H9 (cell line): Measurements from ENCODE around the gene MMS19. TPM values are rescaled to one million over a fixed set of nuclear protein-coding genes. Genes with fewer than 3 reads are reported as not detected.
"Not testable (repeated sequence)": the region's sequence is repeated elsewhere in the genome, so short reads cannot be mapped to it uniquely, and the experiment has no call there.

ENCODE experiments used
- DNase-seq: peaks from one replicate; pipeline ENCODE4 v3.0.0-alpha.2; 2017
- H2AFZ ChIP-seq: one replicate; pipeline ENCODE4 v1.6.1; 2013; ENCODE audit warnings: mild to moderate bottlenecking, low read length, control low read depth, moderate library complexity
- H2AK5ac ChIP-seq: 2 replicates; pipeline ENCODE4 v1.6.1; 2013; ENCODE audit warnings: low read length, control low read depth, mixed read lengths; ENCODE audit not compliant: insufficient read length
- H2BK120ac ChIP-seq: one replicate; pipeline ENCODE4 v1.6.1; 2013; ENCODE audit warnings: low read depth, mild to moderate bottlenecking, low read length, control low read depth, inconsistent platforms; ENCODE audit not compliant: poor library complexity, severe bottlenecking
- H2BK12ac ChIP-seq: 2 replicates; pipeline ENCODE4 v1.6.1; 2013; ENCODE audit warnings: low read length, control low read depth, mixed read lengths, low read depth; ENCODE audit not compliant: insufficient read length
- H2BK15ac ChIP-seq: 2 replicates; pipeline ENCODE4 v1.6.1; 2013; ENCODE audit warnings: low read depth, low read length, control low read depth
- H2BK20ac ChIP-seq: one replicate; pipeline ENCODE4 v1.6.1; 2013; ENCODE audit warnings: low read depth, mild to moderate bottlenecking, low read length, control low read depth, inconsistent platforms; ENCODE audit not compliant: poor library complexity, severe bottlenecking
- H2BK5ac ChIP-seq: 2 replicates; pipeline ENCODE4 v1.6.1; 2013; ENCODE audit warnings: low read length, control low read depth, mixed read lengths; ENCODE audit not compliant: insufficient read length
- H3K14ac ChIP-seq: 2 replicates; pipeline ENCODE4 v1.6.1; 2013; ENCODE audit warnings: low read length, control low read depth; ENCODE audit not compliant: insufficient read depth
- H3K18ac ChIP-seq: 2 replicates; pipeline ENCODE4 v1.6.1; 2013; ENCODE audit warnings: low read depth, mild to moderate bottlenecking, mixed read lengths, low read length, control low read depth; ENCODE audit not compliant: insufficient read length
- H3K23ac ChIP-seq: 2 replicates; pipeline ENCODE4 v1.6.1; 2013; ENCODE audit warnings: low read length, control low read depth, mixed read lengths, low read depth; ENCODE audit not compliant: insufficient read length
- H3K23me2 ChIP-seq: 2 replicates; pipeline ENCODE4 v1.6.1; 2013; ENCODE audit warnings: low read depth, mild to moderate bottlenecking, mixed read lengths, low read length, control low read depth; ENCODE audit not compliant: insufficient read length, poor library complexity, severe bottlenecking
- H3K27ac ChIP-seq: 2 replicates; pipeline ENCODE4 v1.5.1; 2013; ENCODE audit warnings: low read length, control low read depth, mixed read lengths, low read depth; ENCODE audit not compliant: insufficient read length
- H3K27me3 ChIP-seq: 2 replicates; pipeline ENCODE4 v1.6.1; 2013; ENCODE audit warnings: low read length, control low read depth, inconsistent platforms; ENCODE audit not compliant: insufficient read depth
- H3K4ac ChIP-seq: 2 replicates; pipeline ENCODE4 v1.6.1; 2013; ENCODE audit warnings: low read depth, mild to moderate bottlenecking, control low read depth, inconsistent platforms, low read length, moderate library complexity
- H3K4me1 ChIP-seq: 2 replicates; pipeline ENCODE4 v1.6.1; 2013; ENCODE audit warnings: low read length, control low read depth, inconsistent platforms; ENCODE audit not compliant: insufficient read depth
- H3K4me2 ChIP-seq: 2 replicates; pipeline ENCODE4 v1.6.1; 2013; ENCODE audit warnings: low read length, control low read depth, mixed read lengths; ENCODE audit not compliant: insufficient read length, insufficient read depth
- H3K56ac ChIP-seq: 2 replicates; pipeline ENCODE4 v1.6.1; 2013; ENCODE audit warnings: low read depth, mild to moderate bottlenecking, mixed read lengths, low read length, control low read depth; ENCODE audit not compliant: insufficient read length
- H3K79me1 ChIP-seq: 2 replicates; pipeline ENCODE4 v1.6.1; 2013; ENCODE audit warnings: low read depth, mild to moderate bottlenecking, moderate library complexity, low read length, control low read depth, inconsistent platforms; ENCODE audit not compliant: insufficient read depth, poor library complexity, severe bottlenecking
- H3K79me2 ChIP-seq: 2 replicates; pipeline ENCODE4 v1.6.1; 2013; ENCODE audit warnings: low read length, control low read depth, inconsistent platforms; ENCODE audit not compliant: insufficient read depth
- H3K9ac ChIP-seq: 2 replicates; pipeline ENCODE4 v1.6.1; 2013; ENCODE audit warnings: low read length, control low read depth, mixed read lengths; ENCODE audit not compliant: insufficient read length; ENCODE audit errors: extremely low read depth
- H3K9me3 ChIP-seq: one replicate; pipeline ENCODE4 v1.6.1; 2013; ENCODE audit warnings: low read depth, low read length, inconsistent platforms; ENCODE audit not compliant: control insufficient read depth
- H3T11ph ChIP-seq: one replicate; pipeline ENCODE4 v1.6.1; 2013; ENCODE audit warnings: mild to moderate bottlenecking, low read length, control low read depth, inconsistent platforms
- H4K20me1 ChIP-seq: one replicate; pipeline ENCODE4 v1.6.1; 2013; ENCODE audit not compliant: control insufficient read depth, insufficient read length, insufficient read depth
- H4K5ac ChIP-seq: 2 replicates; pipeline ENCODE4 v1.6.1; 2013; ENCODE audit warnings: low read depth, mild to moderate bottlenecking, mixed read lengths, low read length, control low read depth; ENCODE audit not compliant: insufficient read length
- H4K8ac ChIP-seq: replicated peaks from 2 replicates; pipeline ENCODE4 v1.6.1; 2013; ENCODE audit warnings: low read length, control low read depth, mixed read lengths, low read depth; ENCODE audit not compliant: insufficient read length
- H4K91ac ChIP-seq: 2 replicates; pipeline ENCODE4 v1.6.1; 2013; ENCODE audit warnings: low read depth, mild to moderate bottlenecking, moderate library complexity, mixed read lengths, low read length, control low read depth; ENCODE audit not compliant: insufficient read length
- H3K27ac Mint-ChIP-seq, 3 experiments: 2 replicates in 2 of 3; 3 replicates in 1 of 3; pipeline ENCODE4 v1.8.0; 2020 to 2021; ENCODE audit warnings: mixed read lengths in 3 of 3, mild to moderate bottlenecking in 1 of 3, moderate library complexity in 1 of 3
- H3K27me3 Mint-ChIP-seq: 2 replicates; pipeline ENCODE4 v1.8.0; 2021; ENCODE audit warnings: low read depth, mild to moderate bottlenecking, moderate library complexity, mixed read lengths
- H3K36me3 Mint-ChIP-seq, 3 experiments: 2 replicates in 2 of 3; 3 replicates in 1 of 3; pipeline ENCODE4 v1.8.0; 2020 to 2021; ENCODE audit warnings: low read depth in 3 of 3, mixed read lengths in 3 of 3; ENCODE audit not compliant: insufficient read depth in 1 of 3
- H3K4me1 Mint-ChIP-seq, 2 experiments: 2 replicates each; pipeline ENCODE4 v1.8.0; 2020; ENCODE audit warnings: mixed read lengths in 2 of 2
- H3K4me3 Mint-ChIP-seq, 2 experiments: 2 replicates in 1 of 2; 3 replicates in 1 of 2; pipeline ENCODE4 v1.8.0; 2020 to 2021; ENCODE audit warnings: mild to moderate bottlenecking in 2 of 2, mixed read lengths in 2 of 2, moderate library complexity in 1 of 2
- H3K9me3 Mint-ChIP-seq, 2 experiments: 2 replicates in 1 of 2; 3 replicates in 1 of 2; pipeline ENCODE4 v1.8.0; 2020; ENCODE audit warnings: mild to moderate bottlenecking in 2 of 2, mixed read lengths in 2 of 2, moderate library complexity in 1 of 2
- WGBS: extraction: QIAGEN DNeasy Blood & Tissue Kit; methylation state at CpG from one replicate; pipeline ENCODE4 v1.1.7; 2013; ENCODE audit warnings: missing lambda C conversion rate, low lambda C conversion rate, mixed read lengths; ENCODE audit not compliant: insufficient read length; ENCODE audit errors: extremely low coverage; 5-methylcytosine and 5-hydroxymethylcytosine counted together
- total RNA-seq: library from RNA; stranded (reverse); gene quantifications from 2 replicates; pipeline ENCODE4 v1.2.1, GENCODE V29; 2021
- TF ChIP-seq, protein P1 (sequence below): fragments of 200-600 bp; sonication (generic); conservative IDR thresholded peaks from 3 replicates; pipeline ENCODE4 v1.8.0; 2021; ENCODE audit warnings: antibody characterized with exemption, mild to moderate bottlenecking

MMS19 gene
- total RNA-seq, 1 experiment from 2014 or later, result 102 TPM

GRCh38 chr10:97529685-97530465 is 31.7 kb upstream of the MMS19 start:
- Histone ChIP-seq H4K8ac (no peak overlapping the region), H2BK12ac (no peak overlapping the region), H3K9ac (no peak overlapping the region), H2BK20ac (no peak overlapping the region), H2BK5ac (no peak overlapping the region), H3T11ph (no peak overlapping the region), H3K4me1 (no peaks in the 10 kb centered on the region), H2BK15ac (no peak overlapping the region), H4K20me1 (no peaks in the 10 kb centered on the region), H3K14ac (no peak overlapping the region), H4K91ac (no peak overlapping the region), H3K27ac (no peak overlapping the region), H3K9me3 (no peaks in the 10 kb centered on the region), H3K18ac (no peak overlapping the region), H3K23ac (no peak overlapping the region), H3K56ac (no peak overlapping the region), H2AFZ (no peak overlapping the region), H4K5ac (no peak overlapping the region), H3K79me2 (no peaks in the 10 kb centered on the region), H3K4me2 (no peak overlapping the region), H3K4ac (no peak overlapping the region), H2AK5ac (no peak overlapping the region), H3K23me2 (no peaks in the 10 kb centered on the region), H3K79me1 (no peaks in the 10 kb centered on the region), H2BK120ac (no peak overlapping the region), H3K27me3 (no peaks in the 10 kb centered on the region)
- WGBS, result no CpG with 5 or more reads among the region's 14 CpGs
- TF ChIP-seq, protein P1, sequence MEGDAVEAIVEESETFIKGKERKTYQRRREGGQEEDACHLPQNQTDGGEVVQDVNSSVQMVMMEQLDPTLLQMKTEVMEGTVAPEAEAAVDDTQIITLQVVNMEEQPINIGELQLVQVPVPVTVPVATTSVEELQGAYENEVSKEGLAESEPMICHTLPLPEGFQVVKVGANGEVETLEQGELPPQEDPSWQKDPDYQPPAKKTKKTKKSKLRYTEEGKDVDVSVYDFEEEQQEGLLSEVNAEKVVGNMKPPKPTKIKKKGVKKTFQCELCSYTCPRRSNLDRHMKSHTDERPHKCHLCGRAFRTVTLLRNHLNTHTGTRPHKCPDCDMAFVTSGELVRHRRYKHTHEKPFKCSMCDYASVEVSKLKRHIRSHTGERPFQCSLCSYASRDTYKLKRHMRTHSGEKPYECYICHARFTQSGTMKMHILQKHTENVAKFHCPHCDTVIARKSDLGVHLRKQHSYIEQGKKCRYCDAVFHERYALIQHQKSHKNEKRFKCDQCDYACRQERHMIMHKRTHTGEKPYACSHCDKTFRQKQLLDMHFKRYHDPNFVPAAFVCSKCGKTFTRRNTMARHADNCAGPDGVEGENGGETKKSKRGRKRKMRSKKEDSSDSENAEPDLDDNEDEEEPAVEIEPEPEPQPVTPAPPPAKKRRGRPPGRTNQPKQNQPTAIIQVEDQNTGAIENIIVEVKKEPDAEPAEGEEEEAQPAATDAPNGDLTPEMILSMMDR, result no peak
- H3K9me3 Mint-ChIP-seq, result peaks cover 17 to 18% of the 10 kb centered on the region in 2 experiments
- H3K4me1 Mint-ChIP-seq, result peaks cover 9 to 22% of the 10 kb centered on the region in 2 experiments
- no peak for DNase-seq
- no peak overlapping the region; a peak in 1 of 7 replicates for H3K27ac Mint-ChIP-seq
- no peaks in the 10 kb centered on the region; the same call in 1 of the 2 replicates for H3K27me3 Mint-ChIP-seq
- no peak overlapping the region for H3K4me3 Mint-ChIP-seq
- H3K36me3 Mint-ChIP-seq, result peaks cover 4 to 9% (median 7%) of the 10 kb centered on the region in 3 experiments

- not testable (repeated sequence) for H3K4me1 ChIP-seq, H3K79me2 ChIP-seq, H3K9ac ChIP-seq
Observed at GRCh38 chr10:97528876-97529275, 30.7 kb upstream of the MMS19 start.

More at GRCh38 chr10:97528876-97529275, 30.7 kb upstream of the MMS19 start:
- H3K27me3 Mint-ChIP-seq, H2AFZ ChIP-seq, H3K4ac ChIP-seq, H2AK5ac ChIP-seq, H3K23me2 ChIP-seq, H3K27me3 ChIP-seq, H3K36me3 Mint-ChIP-seq, H2BK120ac ChIP-seq, H4K91ac ChIP-seq, H3K79me1 ChIP-seq, H3K9me3 ChIP-seq, H2BK15ac ChIP-seq, H3K4me3 Mint-ChIP-seq, H2BK20ac ChIP-seq, DNase-seq, H3K18ac ChIP-seq, H3T11ph ChIP-seq, H3K23ac ChIP-seq, H3K14ac ChIP-seq, H3K27ac Mint-ChIP-seq, H4K8ac ChIP-seq, H2BK5ac ChIP-seq, H3K27ac ChIP-seq, H3K4me2 ChIP-seq, H4K20me1 ChIP-seq, H2BK12ac ChIP-seq, H4K5ac ChIP-seq, H3K56ac ChIP-seq: not testable (repeated sequence)
- WGBS, result no CpG with 5 or more reads among the region's 29 CpGs
- H3K4me1 Mint-ChIP-seq, result peaks cover 7 to 16% of the 10 kb centered on the region in 2 experiments
- peaks cover 17 to 18% of the 10 kb centered on the region in 2 experiments for H3K9me3 Mint-ChIP-seq
